GM12801 (cell line): ENCODE results near the gene DNAJC28.

Experiments
- CTCF ChIP-seq: IDR thresholded peaks from one replicate; pipeline ENCODE4 v1.5.1; 2011; ENCODE audit warnings: control low read depth; ENCODE audit not compliant: insufficient read length; ENCODE audit errors: extremely low read depth

Gene DNAJC28

GRCh38 chr21:33444499-33444898, 47.0 kb downstream of the DNAJC28 start:
- TF ChIP-seq CTCF: no peak

GRCh38 chr21:33443194-33443593, 48.3 kb downstream of the DNAJC28 start:
- TF ChIP-seq CTCF: no peak

- no peak for TF ChIP-seq CTCF
Observed at GRCh38 chr21:33441489-33442477, 49.7 kb downstream of the DNAJC28 start.
